Measurements from ENCODE around the gene ZNF423. TPM values are rescaled to one million over a fixed set of nuclear protein-coding genes. Genes with fewer than 3 reads are reported as not detected.

Gene ZNF423
- total and polyA plus RNA-seq, 7 donors = 0.69 to 19.7 (median 3.6) TPM

- Histone ChIP-seq H3K36me3 (no peaks in the 10 kb centered on the region), H3K27ac (peak overlapping the region in 1 of 4 donors; percentile 14), H3K4me3 (no peak overlapping the region), H3K4me1 (peaks cover 0 to 13% (median 2%) of the 10 kb centered on the region in 4 donors), H3K9me3 (no peaks in the 10 kb centered on the region), H3K27me3 (no peaks in the 10 kb centered on the region)
- TF ChIP-seq POLR2AphosphoS5 (IDR thresholded peaks at IDR 0.05) (no peak), CTCF (IDR thresholded peaks at IDR 0.05) (no peak), POLR2A (IDR thresholded peaks at IDR 0.05) (no peak), EP300 (IDR thresholded peaks at IDR 0.05) (no peak)
- 57 to 66% methylated on average over 6 of the region's 6 CpGs for WGBS, 2 donors
- intact Hi-C loops (cut with DNase I) = no loop called here
- no peak for DNase-seq
These were observed 310.0 kb downstream of the ZNF423 start for GRCh38 chr16:49545741-49546448.

- Histone ChIP-seq H3K27ac (no peak overlapping the region), H3K36me3 (no peaks in the 10 kb centered on the region), H3K27me3 (no peaks in the 10 kb centered on the region), H3K4me3 (no peak overlapping the region), H3K4me1 (peaks cover 0 to 13% (median 2%) of the 10 kb centered on the region in 4 donors), H3K9me3 (no peaks in the 10 kb centered on the region)
- intact Hi-C loops (cut with DNase I) = no loop called here
- no peak for TF ChIP-seq POLR2AphosphoS5 (IDR thresholded peaks at IDR 0.05)
- TF ChIP-seq CTCF (IDR thresholded peaks at IDR 0.05) = no peak
- TF ChIP-seq EP300 (IDR thresholded peaks at IDR 0.05) = no peak
- no peak for TF ChIP-seq POLR2A (IDR thresholded peaks at IDR 0.05)
- 93 to 95% methylated on average over 4 of the region's 4 CpGs for WGBS, 2 donors
- DNase-seq = no peak
These were observed 310.7 kb downstream of the ZNF423 start for GRCh38 chr16:49545243-49545642.

GRCh38 chr16:49544828-49545227 lies 311.1 kb downstream of the ZNF423 start:
- 91 to 95% methylated on average over 10 of the region's 10 CpGs for WGBS, 2 donors
- Histone ChIP-seq H3K4me1 (peaks cover 0 to 13% (median 2%) of the 10 kb centered on the region in 4 donors), H3K27ac (no peak overlapping the region), H3K9me3 (no peaks in the 10 kb centered on the region), H3K36me3 (no peaks in the 10 kb centered on the region), H3K27me3 (no peaks in the 10 kb centered on the region), H3K4me3 (no peak overlapping the region)
- no peak for TF ChIP-seq POLR2AphosphoS5 (IDR thresholded peaks at IDR 0.05)
- no peak for TF ChIP-seq CTCF (IDR thresholded peaks at IDR 0.05)
- no peak for TF ChIP-seq POLR2A (IDR thresholded peaks at IDR 0.05)
- TF ChIP-seq EP300 (IDR thresholded peaks at IDR 0.05) = no peak
- intact Hi-C loops (cut with DNase I) = no loop called here
- no peak for DNase-seq

GRCh38 chr16:49543631-49543946 lies 312.3 kb downstream of the ZNF423 start:
- H3K4me3 ChIP-seq = no peak overlapping the region
- no peak for DNase-seq
- no peaks in the 10 kb centered on the region for H3K36me3 ChIP-seq
- WGBS, 2 donors = 86 to 87% methylated on average over 15 of the region's 15 CpGs
- no peaks in the 10 kb centered on the region for H3K27me3 ChIP-seq
- H3K4me1 ChIP-seq = peaks cover 0 to 13% (median 2%) of the 10 kb centered on the region in 4 donors
- intact Hi-C loops (cut with DNase I) = no loop called here
- no peaks in the 10 kb centered on the region for H3K9me3 ChIP-seq
- H3K27ac ChIP-seq = peak overlapping the region in 1 of 4 donors; percentile 22
- no peak for TF ChIP-seq POLR2AphosphoS5 (IDR thresholded peaks at IDR 0.05)
- no peak for TF ChIP-seq CTCF (IDR thresholded peaks at IDR 0.05)
